Thoracic aorta (tissue), 2 donors: ENCODE measurements around the gene CEP83. TPM values are rescaled to one million over a fixed set of nuclear protein-coding genes. Genes with fewer than 3 reads are reported as not detected.

Experiments
- ATAC-seq: fragments of 150-250 bp; one replicate; pipeline ENCODE4 v1.8.0; 2017; ENCODE audit warnings: low read depth; ENCODE audit not compliant: insufficient number of reproducible peaks, low FRiP score
- DNase-seq: peaks from one replicate; pipeline ENCODE4 v3.0.0-alpha.2; 2020; ENCODE audit warnings: low spot score
- H3K27ac ChIP-seq, 2 donors: fragments of 200-600 bp; sonication (generic); 1 replicate in 1 of 2; 2 replicates in 1 of 2; pipeline ENCODE4 v1.5.1; 2016; ENCODE audit warnings: mild to moderate bottlenecking in 2 of 2, moderate library complexity in 2 of 2
- H3K27me3 ChIP-seq: fragments of 200-600 bp; sonication (generic); replicated peaks from 2 replicates; pipeline ENCODE4 v1.6.0; 2016; ENCODE audit warnings: mild to moderate bottlenecking; ENCODE audit not compliant: insufficient read depth
- H3K36me3 ChIP-seq: fragments of 200-600 bp; sonication (generic); one replicate; pipeline ENCODE4 v1.5.1; 2016
- H3K4me1 ChIP-seq, 2 donors: fragments of 200-600 bp; sonication (generic); 1 replicate in 1 of 2; 2 replicates in 1 of 2; pipeline versions ENCODE4 v1.5.1 to v1.6.0; 2016; ENCODE audit warnings: low read depth in 2 of 2, mild to moderate bottlenecking in 1 of 2; ENCODE audit not compliant: control insufficient read depth in 1 of 2
- H3K4me3 ChIP-seq: fragments of 200-600 bp; sonication (generic); 2 replicates; pipeline ENCODE4 v1.5.1; 2016; ENCODE audit warnings: mild to moderate bottlenecking
- H3K9me3 ChIP-seq: fragments of 200-600 bp; sonication (generic); 2 replicates; pipeline ENCODE4 v1.5.1; 2016
- CTCF ChIP-seq: fragments of 200-600 bp; sonication (generic); IDR thresholded peaks from one replicate; pipeline ENCODE4 v1.5.1; 2019; ENCODE audit warnings: antibody characterized with exemption
- total RNA-seq, 2 donors: library from RNA; depleted of rRNA; stranded (reverse); fragments of >200 nt; gene quantifications; one replicate each; pipeline versions ENCODE4 v1.1.0 to v1.2.3, GENCODE V29; 2016

CEP83 gene
- total RNA-seq, 2 donors from 2014 or later, result 17.2 to 35.6 TPM

- Histone ChIP-seq H3K4me3 (no peak overlapping the region), H3K36me3 (no peaks in the 10 kb centered on the region), H3K27me3 (no peaks in the 10 kb centered on the region), H3K27ac (no peak overlapping the region), H3K9me3 (no peaks in the 10 kb centered on the region), H3K4me1 (peaks cover 7 to 14% of the 10 kb centered on the region in 2 donors)
- TF ChIP-seq CTCF, result no peak
- DNase-seq, result no peak
- ATAC-seq, result no peak
Observed at GRCh38 chr12:94287245-94287628, 172.4 kb downstream of the CEP83 start.

GRCh38 chr12:94286583-94287244 lies 173.0 kb downstream of the CEP83 start:
- DNase-seq (no peak), ATAC-seq (no peak)
- TF ChIP-seq CTCF, result no peak
- Histone ChIP-seq H3K4me3 (no peak overlapping the region), H3K9me3 (no peaks in the 10 kb centered on the region), H3K27me3 (no peaks in the 10 kb centered on the region), H3K36me3 (no peaks in the 10 kb centered on the region), H3K27ac (no peak overlapping the region), H3K4me1 (peaks cover 7 to 14% of the 10 kb centered on the region in 2 donors)

- Histone ChIP-seq H3K4me1 (peaks cover 7 to 14% of the 10 kb centered on the region in 2 donors), H3K4me3 (no peak overlapping the region), H3K27ac (no peak overlapping the region), H3K27me3 (no peaks in the 10 kb centered on the region), H3K9me3 (no peaks in the 10 kb centered on the region), H3K36me3 (no peaks in the 10 kb centered on the region)
- no peak for TF ChIP-seq CTCF
- ATAC-seq (no peak), DNase-seq (no peak)
Observed at GRCh38 chr12:94285943-94286582, 173.6 kb downstream of the CEP83 start.

GRCh38 chr12:94284859-94285258 lies 174.8 kb downstream of the CEP83 start:
- ATAC-seq (no peak), DNase-seq (no peak)

More at GRCh38 chr12:94284859-94285258, 174.8 kb downstream of the CEP83 start:
- TF ChIP-seq CTCF, result no peak
- H3K36me3 ChIP-seq, result no peaks in the 10 kb centered on the region
- peaks cover 5 to 9% of the 10 kb centered on the region in 2 donors for H3K4me1 ChIP-seq
- no peaks in the 10 kb centered on the region for H3K9me3 ChIP-seq
- no peak overlapping the region for H3K4me3 ChIP-seq
- no peak overlapping the region for H3K27ac ChIP-seq
- H3K27me3 ChIP-seq, result no peaks in the 10 kb centered on the region
